H9 (cell line): Measurements from ENCODE around the gene TTC27. TPM values are rescaled to one million over a fixed set of nuclear protein-coding genes. Genes with fewer than 3 reads are reported as not detected.

Source experiments
- DNase-seq: peaks from one replicate; pipeline ENCODE4 v3.0.0-alpha.2; 2017
- H2AFZ ChIP-seq: one replicate; pipeline ENCODE4 v1.6.1; 2013; ENCODE audit warnings: mild to moderate bottlenecking, low read length, control low read depth, moderate library complexity
- H2AK5ac ChIP-seq: 2 replicates; pipeline ENCODE4 v1.6.1; 2013; ENCODE audit warnings: low read length, control low read depth, mixed read lengths; ENCODE audit not compliant: insufficient read length
- H2BK120ac ChIP-seq: one replicate; pipeline ENCODE4 v1.6.1; 2013; ENCODE audit warnings: low read depth, mild to moderate bottlenecking, low read length, control low read depth, inconsistent platforms; ENCODE audit not compliant: poor library complexity, severe bottlenecking
- H2BK12ac ChIP-seq: 2 replicates; pipeline ENCODE4 v1.6.1; 2013; ENCODE audit warnings: low read length, control low read depth, mixed read lengths, low read depth; ENCODE audit not compliant: insufficient read length
- H2BK15ac ChIP-seq: 2 replicates; pipeline ENCODE4 v1.6.1; 2013; ENCODE audit warnings: low read depth, low read length, control low read depth
- H2BK20ac ChIP-seq: one replicate; pipeline ENCODE4 v1.6.1; 2013; ENCODE audit warnings: low read depth, mild to moderate bottlenecking, low read length, control low read depth, inconsistent platforms; ENCODE audit not compliant: poor library complexity, severe bottlenecking
- H2BK5ac ChIP-seq: 2 replicates; pipeline ENCODE4 v1.6.1; 2013; ENCODE audit warnings: low read length, control low read depth, mixed read lengths; ENCODE audit not compliant: insufficient read length
- H3K14ac ChIP-seq: 2 replicates; pipeline ENCODE4 v1.6.1; 2013; ENCODE audit warnings: low read length, control low read depth; ENCODE audit not compliant: insufficient read depth
- H3K18ac ChIP-seq: 2 replicates; pipeline ENCODE4 v1.6.1; 2013; ENCODE audit warnings: low read depth, mild to moderate bottlenecking, mixed read lengths, low read length, control low read depth; ENCODE audit not compliant: insufficient read length
- H3K23ac ChIP-seq: 2 replicates; pipeline ENCODE4 v1.6.1; 2013; ENCODE audit warnings: low read length, control low read depth, mixed read lengths, low read depth; ENCODE audit not compliant: insufficient read length
- H3K23me2 ChIP-seq: 2 replicates; pipeline ENCODE4 v1.6.1; 2013; ENCODE audit warnings: low read depth, mild to moderate bottlenecking, mixed read lengths, low read length, control low read depth; ENCODE audit not compliant: insufficient read length, poor library complexity, severe bottlenecking
- H3K27ac ChIP-seq: 2 replicates; pipeline ENCODE4 v1.5.1; 2013; ENCODE audit warnings: low read length, control low read depth, mixed read lengths, low read depth; ENCODE audit not compliant: insufficient read length
- H3K27me3 ChIP-seq: 2 replicates; pipeline ENCODE4 v1.6.1; 2013; ENCODE audit warnings: low read length, control low read depth, inconsistent platforms; ENCODE audit not compliant: insufficient read depth
- H3K4ac ChIP-seq: 2 replicates; pipeline ENCODE4 v1.6.1; 2013; ENCODE audit warnings: low read depth, mild to moderate bottlenecking, control low read depth, inconsistent platforms, low read length, moderate library complexity
- H3K4me1 ChIP-seq: 2 replicates; pipeline ENCODE4 v1.6.1; 2013; ENCODE audit warnings: low read length, control low read depth, inconsistent platforms; ENCODE audit not compliant: insufficient read depth
- H3K4me2 ChIP-seq: 2 replicates; pipeline ENCODE4 v1.6.1; 2013; ENCODE audit warnings: low read length, control low read depth, mixed read lengths; ENCODE audit not compliant: insufficient read length, insufficient read depth
- H3K56ac ChIP-seq: 2 replicates; pipeline ENCODE4 v1.6.1; 2013; ENCODE audit warnings: low read depth, mild to moderate bottlenecking, mixed read lengths, low read length, control low read depth; ENCODE audit not compliant: insufficient read length
- H3K79me1 ChIP-seq: 2 replicates; pipeline ENCODE4 v1.6.1; 2013; ENCODE audit warnings: low read depth, mild to moderate bottlenecking, moderate library complexity, low read length, control low read depth, inconsistent platforms; ENCODE audit not compliant: insufficient read depth, poor library complexity, severe bottlenecking
- H3K79me2 ChIP-seq: 2 replicates; pipeline ENCODE4 v1.6.1; 2013; ENCODE audit warnings: low read length, control low read depth, inconsistent platforms; ENCODE audit not compliant: insufficient read depth
- H3K9ac ChIP-seq: 2 replicates; pipeline ENCODE4 v1.6.1; 2013; ENCODE audit warnings: low read length, control low read depth, mixed read lengths; ENCODE audit not compliant: insufficient read length; ENCODE audit errors: extremely low read depth
- H3K9me3 ChIP-seq: one replicate; pipeline ENCODE4 v1.6.1; 2013; ENCODE audit warnings: low read depth, low read length, inconsistent platforms; ENCODE audit not compliant: control insufficient read depth
- H3T11ph ChIP-seq: one replicate; pipeline ENCODE4 v1.6.1; 2013; ENCODE audit warnings: mild to moderate bottlenecking, low read length, control low read depth, inconsistent platforms
- H4K20me1 ChIP-seq: one replicate; pipeline ENCODE4 v1.6.1; 2013; ENCODE audit not compliant: control insufficient read depth, insufficient read length, insufficient read depth
- H4K5ac ChIP-seq: 2 replicates; pipeline ENCODE4 v1.6.1; 2013; ENCODE audit warnings: low read depth, mild to moderate bottlenecking, mixed read lengths, low read length, control low read depth; ENCODE audit not compliant: insufficient read length
- H4K8ac ChIP-seq: replicated peaks from 2 replicates; pipeline ENCODE4 v1.6.1; 2013; ENCODE audit warnings: low read length, control low read depth, mixed read lengths, low read depth; ENCODE audit not compliant: insufficient read length
- H4K91ac ChIP-seq: 2 replicates; pipeline ENCODE4 v1.6.1; 2013; ENCODE audit warnings: low read depth, mild to moderate bottlenecking, moderate library complexity, mixed read lengths, low read length, control low read depth; ENCODE audit not compliant: insufficient read length
- H3K27ac Mint-ChIP-seq, 3 experiments: 2 replicates in 2 of 3; 3 replicates in 1 of 3; pipeline ENCODE4 v1.8.0; 2020 to 2021; ENCODE audit warnings: mixed read lengths in 3 of 3, mild to moderate bottlenecking in 1 of 3, moderate library complexity in 1 of 3
- H3K27me3 Mint-ChIP-seq: 2 replicates; pipeline ENCODE4 v1.8.0; 2021; ENCODE audit warnings: low read depth, mild to moderate bottlenecking, moderate library complexity, mixed read lengths
- H3K36me3 Mint-ChIP-seq, 3 experiments: 2 replicates in 2 of 3; 3 replicates in 1 of 3; pipeline ENCODE4 v1.8.0; 2020 to 2021; ENCODE audit warnings: low read depth in 3 of 3, mixed read lengths in 3 of 3; ENCODE audit not compliant: insufficient read depth in 1 of 3
- H3K4me1 Mint-ChIP-seq, 2 experiments: 2 replicates each; pipeline ENCODE4 v1.8.0; 2020; ENCODE audit warnings: mixed read lengths in 2 of 2
- H3K4me3 Mint-ChIP-seq, 2 experiments: 2 replicates in 1 of 2; 3 replicates in 1 of 2; pipeline ENCODE4 v1.8.0; 2020 to 2021; ENCODE audit warnings: mild to moderate bottlenecking in 2 of 2, mixed read lengths in 2 of 2, moderate library complexity in 1 of 2
- H3K9me3 Mint-ChIP-seq, 2 experiments: 2 replicates in 1 of 2; 3 replicates in 1 of 2; pipeline ENCODE4 v1.8.0; 2020; ENCODE audit warnings: mild to moderate bottlenecking in 2 of 2, mixed read lengths in 2 of 2, moderate library complexity in 1 of 2
- WGBS: extraction: QIAGEN DNeasy Blood & Tissue Kit; methylation state at CpG from one replicate; pipeline ENCODE4 v1.1.7; 2013; ENCODE audit warnings: missing lambda C conversion rate, low lambda C conversion rate, mixed read lengths; ENCODE audit not compliant: insufficient read length; ENCODE audit errors: extremely low coverage; 5-methylcytosine and 5-hydroxymethylcytosine counted together
- total RNA-seq: library from RNA; stranded (reverse); gene quantifications from 2 replicates; pipeline ENCODE4 v1.2.1, GENCODE V29; 2021
- TF ChIP-seq, protein P1 (sequence below): fragments of 200-600 bp; sonication (generic); conservative IDR thresholded peaks from 3 replicates; pipeline ENCODE4 v1.8.0; 2021; ENCODE audit warnings: antibody characterized with exemption, mild to moderate bottlenecking

Gene TTC27
- total RNA-seq, 1 experiment from 2014 or later = 26.0 TPM

DNA sequence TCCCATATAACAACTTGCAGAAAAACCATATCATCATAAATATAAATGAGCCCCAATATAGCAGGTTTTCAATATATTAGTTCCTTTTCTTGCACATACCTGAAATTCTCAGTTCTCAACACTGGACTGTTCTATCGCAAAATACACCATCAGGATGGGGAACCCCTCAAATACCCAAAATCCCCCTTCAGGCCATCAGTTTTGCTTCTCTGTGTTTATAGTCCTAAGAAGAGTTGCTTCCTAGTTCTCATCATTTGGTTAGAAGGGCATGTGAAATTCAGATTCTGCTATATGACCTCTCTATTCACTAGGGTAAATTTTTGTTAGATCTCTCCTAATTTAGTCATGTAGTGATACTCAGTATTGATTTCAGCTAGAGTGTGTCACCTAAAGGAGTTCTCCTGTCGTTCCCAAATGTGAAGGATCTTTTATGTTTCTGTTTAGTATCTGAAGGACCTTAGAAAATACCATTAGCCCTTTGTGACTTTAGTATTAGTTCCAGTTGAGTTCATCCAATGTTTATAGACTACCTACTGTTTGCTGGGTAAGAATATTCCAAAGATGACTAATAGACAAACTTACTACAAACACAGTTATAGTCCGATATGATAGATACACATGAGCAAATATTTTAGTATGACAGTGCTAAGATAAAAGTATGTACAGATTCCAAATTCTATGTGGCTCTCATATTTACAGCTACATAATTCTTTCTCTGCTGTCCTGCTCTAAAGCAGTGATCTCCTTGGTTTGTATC, 115.8 kb downstream of the TTC27 start:
- H2BK5ac ChIP-seq = no peak overlapping the region
- no peak overlapping the region for H3K4me2 ChIP-seq
- H3K14ac ChIP-seq = no peak overlapping the region
- no peak overlapping the region for H3K23ac ChIP-seq
- no peak overlapping the region for H2AK5ac ChIP-seq
- H4K8ac ChIP-seq = no peak overlapping the region
- no peak overlapping the region for H3T11ph ChIP-seq
- H3K4ac ChIP-seq = no peak overlapping the region
- H3K79me1 ChIP-seq = no peaks in the 10 kb centered on the region
- H3K27ac Mint-ChIP-seq = no peak overlapping the region
- H3K9me3 Mint-ChIP-seq = no peaks in the 10 kb centered on the region
- H3K27me3 Mint-ChIP-seq = no peaks in the 10 kb centered on the region
- no peak overlapping the region for H3K56ac ChIP-seq
- H4K91ac ChIP-seq = no peak overlapping the region
- no peak overlapping the region for H4K5ac ChIP-seq
- H3K9me3 ChIP-seq = no peaks in the 10 kb centered on the region
- no peak overlapping the region for H2BK120ac ChIP-seq
- no peak overlapping the region for H2BK15ac ChIP-seq
- H2BK12ac ChIP-seq = no peak overlapping the region
- no peaks in the 10 kb centered on the region for H3K4me1 ChIP-seq
- H3K4me1 Mint-ChIP-seq = peaks cover 0 to 2% of the 10 kb centered on the region in 2 experiments; a peak in 1 of 4 replicates
- no peak for DNase-seq
- H2AFZ ChIP-seq = no peak overlapping the region
- no peaks in the 10 kb centered on the region for H3K79me2 ChIP-seq
- H3K4me3 Mint-ChIP-seq = no peak overlapping the region
- no peaks in the 10 kb centered on the region for H4K20me1 ChIP-seq
- H3K27me3 ChIP-seq = no peaks in the 10 kb centered on the region
- H2BK20ac ChIP-seq = no peak overlapping the region
- H3K36me3 Mint-ChIP-seq = no peaks in the 10 kb centered on the region
- H3K18ac ChIP-seq = no peak overlapping the region
- no peak overlapping the region for H3K27ac ChIP-seq
- H3K23me2 ChIP-seq = no peaks in the 10 kb centered on the region
- WGBS = no CpG with 5 or more reads among the region's 3 CpGs
- TF ChIP-seq, protein P1, sequence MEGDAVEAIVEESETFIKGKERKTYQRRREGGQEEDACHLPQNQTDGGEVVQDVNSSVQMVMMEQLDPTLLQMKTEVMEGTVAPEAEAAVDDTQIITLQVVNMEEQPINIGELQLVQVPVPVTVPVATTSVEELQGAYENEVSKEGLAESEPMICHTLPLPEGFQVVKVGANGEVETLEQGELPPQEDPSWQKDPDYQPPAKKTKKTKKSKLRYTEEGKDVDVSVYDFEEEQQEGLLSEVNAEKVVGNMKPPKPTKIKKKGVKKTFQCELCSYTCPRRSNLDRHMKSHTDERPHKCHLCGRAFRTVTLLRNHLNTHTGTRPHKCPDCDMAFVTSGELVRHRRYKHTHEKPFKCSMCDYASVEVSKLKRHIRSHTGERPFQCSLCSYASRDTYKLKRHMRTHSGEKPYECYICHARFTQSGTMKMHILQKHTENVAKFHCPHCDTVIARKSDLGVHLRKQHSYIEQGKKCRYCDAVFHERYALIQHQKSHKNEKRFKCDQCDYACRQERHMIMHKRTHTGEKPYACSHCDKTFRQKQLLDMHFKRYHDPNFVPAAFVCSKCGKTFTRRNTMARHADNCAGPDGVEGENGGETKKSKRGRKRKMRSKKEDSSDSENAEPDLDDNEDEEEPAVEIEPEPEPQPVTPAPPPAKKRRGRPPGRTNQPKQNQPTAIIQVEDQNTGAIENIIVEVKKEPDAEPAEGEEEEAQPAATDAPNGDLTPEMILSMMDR = no peak
- no peak overlapping the region for H3K9ac ChIP-seq
